HepG2 (cell line): ENCODE results near the gene KRTAP5-11. TPM values are rescaled to one million over a fixed set of nuclear protein-coding genes. Genes with fewer than 3 reads are reported as not detected.
A peak's percentile ranks its signal among the peaks of the same experiment; 100 is the strongest.

Experiments used
- ATAC-seq: fragments of 200-7000 bp; cut with Tn5 transposase; 3 replicates; pipeline ENCODE4 v1.9.1; 2020; ENCODE audit warnings: mild to moderate bottlenecking, moderate library complexity
- BruUV-seq: library from RNA; stranded (reverse); fragments of 400-500 nt; replicated peaks from 2 replicates; lab custom pipeline; 2021; lab: Mats Ljungman, UMichigan
- CTCF ChIA-PET: fragments of 300-600 bp; formaldehyde crosslinking; extraction: SDS; loops from one replicate; lab custom pipeline; 2021; ENCODE audit warnings: low total read pairs, inconsistent platforms, low intra/inter-chr PET ratio; lab: Yijun Ruan, JAX
- POLR2A ChIA-PET: fragments of 350-600 bp; sonication (Branson Sonifier 250); formaldehyde crosslinking; loops from one replicate; lab custom pipeline; 2020; ENCODE audit warnings: antibody characterized with exemption, inconsistent platforms; lab: Yijun Ruan, JAX
- DNase-seq: peaks from one replicate; pipeline ENCODE4 v3.0.0-alpha.2; 2015; ENCODE audit warnings: low spot score
- FAIRE-seq: peaks from 3 replicates; lab custom pipeline; 2011; peaks lifted over from hg19 to GRCh38; lab: Jason Lieb, UNC
- H2AFZ ChIP-seq: one replicate; pipeline ENCODE4 v1.6.1; 2011; ENCODE audit warnings: low read length, inconsistent platforms
- H3K27ac ChIP-seq: fragments of 300-600 bp; 3 replicates; pipeline ENCODE4 v1.8.0; 2011; ENCODE audit warnings: mixed run types, mild to moderate bottlenecking, mixed read lengths, low read length, inconsistent platforms; ENCODE audit not compliant: insufficient read depth; ENCODE audit errors: extremely low read length
- H3K27me3 ChIP-seq, 2 experiments: fragments of 200-600 bp in 1 of 2; 2 replicates in 1 of 2; 3 replicates in 1 of 2; pipeline versions ENCODE4 v1.6.0 to v1.8.0; 2011; ENCODE audit warnings: low read length in 2 of 2, mild to moderate bottlenecking in 2 of 2, moderate library complexity in 2 of 2, inconsistent platforms in 1 of 2; ENCODE audit not compliant: insufficient read depth in 2 of 2, control insufficient read depth in 1 of 2
- H3K36me3 ChIP-seq, 2 experiments: fragments of 200-600 bp in 1 of 2; replicated peaks in 1 of 2; 2 replicates in 1 of 2; 3 replicates in 1 of 2; pipeline versions ENCODE4 v1.5.1 to v1.8.0; 2011; ENCODE audit warnings: low read length in 2 of 2, inconsistent platforms in 1 of 2; ENCODE audit not compliant: insufficient read depth in 2 of 2, control insufficient read depth in 1 of 2
- H3K4me1 ChIP-seq: 2 replicates; pipeline ENCODE4 v1.5.1; 2012; ENCODE audit warnings: low read length, inconsistent platforms; ENCODE audit not compliant: insufficient read depth
- H3K4me2 ChIP-seq: 2 replicates; pipeline ENCODE4 v1.6.0; 2011; ENCODE audit warnings: low read depth, low read length, inconsistent platforms
- H3K4me3 ChIP-seq, 3 experiments: fragments of 200-600 bp in 1 of 3; sonication (generic), shearing (Covaris generic) in 1 of 3; replicated peaks in 1 of 3; 2 replicates each; pipeline ENCODE4 v1.5.1; 2011 to 2016; ENCODE audit warnings: low read length in 3 of 3, inconsistent platforms in 2 of 3, low read depth in 2 of 3, mild to moderate bottlenecking in 2 of 3, control low read depth in 1 of 3, mixed read lengths in 1 of 3; ENCODE audit not compliant: insufficient read depth in 1 of 3
- H3K79me2 ChIP-seq: one replicate; pipeline ENCODE4 v1.6.1; 2011; ENCODE audit warnings: low read length, inconsistent platforms; ENCODE audit not compliant: insufficient read depth
- H3K9ac ChIP-seq: 2 replicates; pipeline ENCODE4 v1.6.0; 2011; ENCODE audit warnings: mild to moderate bottlenecking, low read depth, low read length, inconsistent platforms; ENCODE audit not compliant: insufficient read depth
- H3K9me3 ChIP-seq: 2 replicates; pipeline ENCODE4 v1.5.1; 2012; ENCODE audit warnings: mild to moderate bottlenecking, low read length
- H4K20me1 ChIP-seq: 2 replicates; pipeline ENCODE4 v1.6.0; 2011; ENCODE audit warnings: inconsistent platforms, mild to moderate bottlenecking, low read length, moderate library complexity; ENCODE audit not compliant: insufficient read depth
- MAFF ChIP-seq: IDR thresholded peaks from 2 replicates; pipeline ENCODE4 v1.6.1; 2011; ENCODE audit warnings: low read depth, low read length, improper control_type of control experiment
- MAFK ChIP-seq, 2 experiments: IDR thresholded peaks in 1 of 2; conservative IDR thresholded peaks in 1 of 2; 2 replicates each; pipeline ENCODE4 v1.6.1; 2011; ENCODE audit warnings: improper control_type of control experiment in 2 of 2, low read length in 2 of 2
- SATB2 ChIP-seq: sonication (generic); formaldehyde crosslinking; IDR thresholded peaks from 2 replicates; pipeline ENCODE4 v1.5.0; 2020; ENCODE audit warnings: missing genetic modification reagents
- ZNF687 ChIP-seq: sonication (generic); formaldehyde crosslinking; IDR thresholded peaks from 2 replicates; pipeline ENCODE4 v1.5.1; 2020; ENCODE audit warnings: mild to moderate bottlenecking, missing genetic modification reagents, moderate library complexity
- WGBS: methylation state at CpG from one replicate; pipeline ENCODE4 v1.1.6; 2017; ENCODE audit warnings: low lambda C conversion rate; 5-methylcytosine and 5-hydroxymethylcytosine counted together
- in situ Hi-C: cut with HindIII; loops from 2 replicates; pipeline ENCODE4 v1.10.0; 2017; ENCODE audit warnings: low pct_unique_long_range_greater_than_20kb; ENCODE audit not compliant: extremely low pct_ligation_motif_present
- intact Hi-C: fragments of 100-400 bp; cut with micrococcal nuclease; formaldehyde crosslinking; loops from one replicate; pipeline ENCODE4 v1.10.0; 2022; ENCODE audit not compliant: unreplicated experiment
- polyA plus RNA-seq, 8 experiments: library from polyadenylated mRNA; depleted of rRNA in 3 of 8; stranded (reverse) in 7 of 8; unstranded in 1 of 8; fragments of >200 nt; fragmentation: Illumina TruSeq in 4 of 8; extraction: Trizol in 4 of 8; gene quantifications; 2 replicates each; pipeline versions ENCODE4 v1.2.1 to v1.2.3, GENCODE V29; 2011 to 2016; ENCODE audit warnings: low read depth in 4 of 8, missing spikeins in 1 of 8, mixed read lengths in 1 of 8; ENCODE audit not compliant: insufficient read depth in 1 of 8
- small RNA-seq, 3 experiments: library from RNA; depleted of rRNA; stranded (forward); fragments of <200 nt; gene quantifications; one replicate each; pipeline ENCODE3, GENCODE V24; 2012; ENCODE audit warnings: low read depth in 2 of 3, low replicate concordance in 1 of 3; ENCODE audit not compliant: insufficient read length in 3 of 3, insufficient read depth in 2 of 3
- total RNA-seq, 5 experiments: library from RNA; depleted of rRNA; stranded (reverse); fragments of >200 nt; fragmentation: Illumina TruSeq; extraction: Trizol; gene quantifications; 2 replicates each; pipeline ENCODE4 v1.2.3, GENCODE V29; 2016; ENCODE audit warnings: low read depth in 1 of 5

Gene KRTAP5-11
- total and polyA plus RNA-seq, 2 of the 13 experiments (the other 11 are each of a cell fraction or from before 2014, with no cell fraction given), result not detected

GRCh38 chr11:71534711-71535608 is 47.7 kb downstream of the KRTAP5-11 start (continued):
- peak; percentile 72 for TF ChIP-seq ZNF687 (CRISPR knock-in tag)

GRCh38 chr11:71532036-71532610 is 50.6 kb downstream of the KRTAP5-11 start:
- Histone ChIP-seq H3K27ac (no peak overlapping the region), H3K36me3 (no peaks in the 10 kb centered on the region), H3K9me3 (no peaks in the 10 kb centered on the region), H3K9ac (no peak overlapping the region), H3K79me2 (no peaks in the 10 kb centered on the region), H3K4me1 (peaks cover 80% of the 10 kb centered on the region), H2AFZ (no peak overlapping the region), H3K4me2 (no peak overlapping the region), H4K20me1 (no peaks in the 10 kb centered on the region), H3K27me3 (no peaks in the 10 kb centered on the region), H3K4me3 (no peak overlapping the region)
- intact Hi-C loops (no loop called here), in situ Hi-C loops (no loop called here)
- FAIRE-seq (no peak), DNase-seq (no peak), ATAC-seq (no peak)
- TF ChIP-seq MAFF, result peak; percentile 80
- peak; percentile 78 to 89 for TF ChIP-seq MAFK (conservative IDR thresholded peaks at IDR 0.05 in 1 of 2, IDR thresholded peaks at IDR 0.05 in 1 of 2; ENCODE audit: low read length in 2 of 2)
- no peak for TF ChIP-seq SATB2
- BruUV-seq, result no TSS peak
- CTCF ChIA-PET, result no interaction called here
- 86% methylated on average over 10 of the region's 10 CpGs for WGBS
- POLR2A ChIA-PET, result no interaction called here

Small RNAs within 50 kb of the gene (small RNA-seq; reads per million reads assigned to genes)
- 0 reads per million in 3 experiments for gene AP000867.1
- gene KRTAP5-14P, result 0 reads per million in 3 experiments

Other genes starting within 250 kb of the KRTAP5-11 start
- gene DHCR7, start 134.5 kb downstream of the KRTAP5-11 start, total RNA-seq (2016; rRNA removed; fragmentation: Illumina TruSeq; extraction: Trizol), result 40.4 and 96.0 TPM in 2 replicates
- 143 and 241 TPM in 2 replicates for gene DHCR7, start 134.5 kb downstream of the KRTAP5-11 start, polyA plus RNA-seq (2011; rRNA removed)
- gene NADSYN1, start 129.7 kb downstream of the KRTAP5-11 start, total RNA-seq (2016; rRNA removed; fragmentation: Illumina TruSeq; extraction: Trizol), result 27.1 and 35.7 TPM in 2 replicates
- 51.5 and 63.4 TPM in 2 replicates for gene NADSYN1, start 129.7 kb downstream of the KRTAP5-11 start, polyA plus RNA-seq (2011; rRNA removed)
- gene KRTAP5-7, start 55.6 kb downstream of the KRTAP5-11 start, total RNA-seq (2016; rRNA removed; fragmentation: Illumina TruSeq; extraction: Trizol), result not detected in 2 replicates
- 0.54 and 0.91 TPM in 2 replicates for gene KRTAP5-7, start 55.6 kb downstream of the KRTAP5-11 start, polyA plus RNA-seq (2011; rRNA removed)
- gene KRTAP5-8, start 44.9 kb downstream of the KRTAP5-11 start, total RNA-seq (2016; rRNA removed; fragmentation: Illumina TruSeq; extraction: Trizol), result not detected in 2 replicates
- 0.05 and 0.20 TPM in 2 replicates for gene KRTAP5-8, start 44.9 kb downstream of the KRTAP5-11 start, polyA plus RNA-seq (2011; rRNA removed)
- gene KRTAP5-9, start 34.5 kb downstream of the KRTAP5-11 start, total RNA-seq (2016; rRNA removed; fragmentation: Illumina TruSeq; extraction: Trizol), result 0.09 TPM in 1 of 2 replicates, not detected in the other
- 0.42 TPM in 1 of 2 replicates, not detected in the other for gene KRTAP5-9, start 34.5 kb downstream of the KRTAP5-11 start, polyA plus RNA-seq (2011; rRNA removed)
- not detected in 2 replicates for gene KRTAP5-10, start 17.3 kb downstream of the KRTAP5-11 start, total RNA-seq (2016; rRNA removed; fragmentation: Illumina TruSeq; extraction: Trizol)
- gene KRTAP5-10, start 17.3 kb downstream of the KRTAP5-11 start, polyA plus RNA-seq (2011; rRNA removed), result 0.13 TPM in 1 of 2 replicates, not detected in the other